Gastroesophageal sphincter (tissue), 4 donors: Measurements from ENCODE around the gene MAN2B2. TPM values are rescaled to one million over a fixed set of nuclear protein-coding genes. Genes with fewer than 3 reads are reported as not detected.

Source experiments
- ATAC-seq: fragments of 150-250 bp; one replicate; pipeline ENCODE4 v1.9.1; 2016; ENCODE audit warnings: mild to moderate bottlenecking, moderate library complexity
- H3K27ac ChIP-seq, 4 donors: fragments of 200-600 bp; sonication (generic) in 3 of 4; 1 replicate in 3 of 4; 2 replicates in 1 of 4; pipeline ENCODE4 v1.5.1; 2016 to 2019
- H3K27me3 ChIP-seq: fragments of 200-600 bp; sonication (generic); one replicate; pipeline ENCODE4 v1.5.1; 2019
- H3K36me3 ChIP-seq, 2 donors: fragments of 200-600 bp; sonication (generic); one replicate each; pipeline ENCODE4 v1.5.1; 2019; ENCODE audit warnings: control low read depth in 1 of 2
- H3K4me1 ChIP-seq, 3 donors: fragments of 200-600 bp; sonication (generic); 1 replicate in 2 of 3; 2 replicates in 1 of 3; pipeline ENCODE4 v1.5.1; 2016 to 2019; ENCODE audit warnings: control low read depth in 2 of 3
- H3K4me3 ChIP-seq, 2 donors: fragments of 200-600 bp; sonication (generic); one replicate each; pipeline ENCODE4 v1.5.1; 2019; ENCODE audit warnings: mild to moderate bottlenecking in 1 of 2, moderate library complexity in 1 of 2
- H3K9me3 ChIP-seq, 3 donors: fragments of 200-600 bp; sonication (generic); one replicate each; pipeline ENCODE4 v1.5.1; 2017 to 2019; ENCODE audit warnings: control low read depth in 2 of 3
- CTCF ChIP-seq, 4 experiments: fragments of 200-600 bp in 2 of 4; fragments of 450-650 bp in 2 of 4; sonication (generic) in 1 of 4; IDR thresholded peaks; one replicate each; pipeline ENCODE4 v1.5.1; 2017 to 2019; ENCODE audit warnings: antibody characterized with exemption in 4 of 4, mild to moderate bottlenecking in 2 of 4, moderate library complexity in 2 of 4
- EP300 ChIP-seq: sonication (generic); formaldehyde crosslinking; IDR thresholded peaks from one replicate; pipeline ENCODE4 v1.6.1; 2017; ENCODE audit warnings: antibody characterized with exemption, mild to moderate bottlenecking
- POLR2A ChIP-seq, 2 donors: fragments of 450-650 bp; IDR thresholded peaks; one replicate each; pipeline ENCODE4 v1.6.1; 2017; ENCODE audit warnings: antibody characterized with exemption in 2 of 2, mild to moderate bottlenecking in 2 of 2, moderate library complexity in 1 of 2
- POLR2AphosphoS5 ChIP-seq: sonication (generic); formaldehyde crosslinking; IDR thresholded peaks from one replicate; pipeline ENCODE4 v1.6.1; 2017; ENCODE audit warnings: antibody characterized with exemption
- WGBS, 2 donors: methylation state at CpG; one replicate each; pipeline ENCODE4 v1.1.5; 2018; ENCODE audit warnings: low coverage in 1 of 2; 5-methylcytosine and 5-hydroxymethylcytosine counted together
- total RNA-seq, 4 donors: library from RNA; depleted of rRNA; stranded (reverse); fragments of >200 nt; gene quantifications; one replicate each; pipeline ENCODE4 v1.1.0, GENCODE V29; 2016

MAN2B2 gene
- total RNA-seq, result 10 to 100 TPM; 20.3 to 39.3 (median 34.3) TPM

DNA sequence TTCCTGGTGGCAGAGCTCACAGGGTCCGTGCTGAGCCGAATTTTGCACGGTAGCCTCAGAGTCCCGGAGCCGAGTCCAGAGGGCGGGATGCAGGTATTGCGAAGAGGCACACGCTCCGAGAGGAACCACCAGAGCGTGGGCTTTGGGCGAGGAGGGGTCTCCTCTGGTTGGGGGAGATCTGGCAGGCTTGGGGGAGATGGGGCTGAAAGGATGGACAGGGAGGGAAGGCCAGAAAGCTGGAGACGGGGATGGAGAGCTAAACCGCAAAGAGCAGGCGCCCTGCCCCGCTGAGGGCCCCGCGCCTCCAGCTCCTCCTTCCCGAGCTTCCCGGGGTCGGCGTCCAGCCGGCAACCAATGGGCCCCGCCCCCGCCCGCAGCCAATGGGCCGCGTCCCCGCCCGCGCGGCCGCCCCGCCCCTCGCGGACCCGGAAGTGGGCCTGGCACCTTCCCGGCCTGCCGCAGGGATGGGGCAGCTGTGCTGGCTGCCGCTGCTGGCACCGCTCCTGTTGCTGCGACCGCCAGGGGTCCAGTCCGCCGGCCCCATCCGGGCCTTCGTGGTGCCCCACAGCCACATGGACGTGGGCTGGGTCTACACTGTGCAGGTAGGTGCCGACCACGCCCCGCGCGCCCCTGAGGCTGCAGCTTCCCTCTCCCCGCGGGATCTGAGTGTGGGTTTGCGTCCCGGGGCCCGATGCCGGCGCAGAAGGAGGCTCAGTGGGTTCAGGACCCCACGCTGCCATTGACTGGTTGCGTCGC, at the start of gene MAN2B2:
Gene MAN2B2, plus strand, starts transcription at position 443 of the 756 bp plus-strand sequence. Its CDS starts 22 bp downstream, at position 465.
- peaks cover 0 to 35% of the 10 kb centered on the region in 2 donors for H3K36me3 ChIP-seq
- TF ChIP-seq POLR2A (IDR thresholded peaks at IDR 0.05) (peak; percentile 48 to 69), POLR2AphosphoS5 (peak; percentile 63), EP300 (no peak), CTCF (IDR thresholded peaks at IDR 0.05) (peak in 1 of 4 experiments; percentile 15)
- peaks cover 0 to 27% (median 6%) of the 10 kb centered on the region in 3 donors for H3K4me1 ChIP-seq
- WGBS, 2 donors, result 0% methylated on average over 6 of the region's 62 CpGs; no CpG with 5 or more reads in 1 of the 2 donors
- no peaks in the 10 kb centered on the region for H3K27me3 ChIP-seq
- H3K9me3 ChIP-seq, result no peaks in the 10 kb centered on the region
- H3K4me3 ChIP-seq, result peak within 1 kb of the TSS; percentile 71 to 82
- ATAC-seq, result peak; percentile 98
- peak within 1 kb of the TSS; percentile 30 to 82 (median 78) for H3K27ac ChIP-seq

- no peak for TF ChIP-seq EP300
- TF ChIP-seq POLR2AphosphoS5, result no peak
- no peak for TF ChIP-seq POLR2A (IDR thresholded peaks at IDR 0.05)
- no peak for TF ChIP-seq CTCF (IDR thresholded peaks at IDR 0.05)
- Histone ChIP-seq H3K4me3 (no peak overlapping the region), H3K27ac (no peak overlapping the region), H3K27me3 (peaks cover 15% of the 10 kb centered on the region), H3K36me3 (no peaks in the 10 kb centered on the region), H3K9me3 (no peaks in the 10 kb centered on the region), H3K4me1 (no peaks in the 10 kb centered on the region)
- no peak for ATAC-seq
- 84 to 89% methylated on average over 3 to 5 of the region's 9 CpGs for WGBS, 2 donors
These were observed 49.5 kb upstream of the MAN2B2 start for GRCh38 chr4:6525474-6525873.

DNA sequence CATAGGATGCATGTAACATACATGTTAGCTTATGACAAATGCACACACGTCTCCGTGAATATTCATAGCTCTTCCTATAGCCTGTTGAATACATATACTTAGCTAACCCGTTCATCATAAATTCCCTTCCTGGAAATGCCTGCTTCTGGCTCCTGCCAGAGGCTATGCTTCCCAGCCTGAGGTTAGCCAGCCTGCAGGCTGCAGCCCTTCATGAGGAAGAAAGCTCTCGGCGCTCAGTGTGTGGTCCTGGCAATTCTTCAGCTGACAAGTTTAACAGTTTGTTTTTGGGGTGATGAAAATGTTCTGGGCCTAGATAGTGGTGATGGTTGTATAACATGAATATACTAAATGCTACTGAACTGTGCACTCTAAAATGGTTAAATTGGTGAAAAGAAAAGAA, 48.8 kb upstream of the MAN2B2 start:
- no peak for TF ChIP-seq EP300
- no peak for TF ChIP-seq CTCF (IDR thresholded peaks at IDR 0.05)
- no peak for TF ChIP-seq POLR2AphosphoS5
- TF ChIP-seq POLR2A (IDR thresholded peaks at IDR 0.05), result no peak
- Histone ChIP-seq H3K27ac (no peak overlapping the region), H3K27me3 (peaks cover 20% of the 10 kb centered on the region), H3K36me3 (no peaks in the 10 kb centered on the region), H3K4me3 (no peak overlapping the region), H3K9me3 (no peaks in the 10 kb centered on the region), H3K4me1 (no peaks in the 10 kb centered on the region)
- 43% methylated on average over 5 of the region's 5 CpGs; no CpG with 5 or more reads in 1 of the 2 donors for WGBS, 2 donors
- no peak for ATAC-seq

GRCh38 chr4:6526671-6527091, 48.3 kb upstream of the MAN2B2 start:
- H3K4me1 ChIP-seq, result no peaks in the 10 kb centered on the region
- no peaks in the 10 kb centered on the region for H3K9me3 ChIP-seq
- TF ChIP-seq POLR2A (IDR thresholded peaks at IDR 0.05) (no peak), CTCF (IDR thresholded peaks at IDR 0.05) (no peak), POLR2AphosphoS5 (no peak), EP300 (no peak)
- 31 to 54% methylated on average over 6 to 9 of the region's 9 CpGs for WGBS, 2 donors
- no peak overlapping the region for H3K4me3 ChIP-seq
- ATAC-seq, result no peak
- H3K27me3 ChIP-seq, result peaks cover 17% of the 10 kb centered on the region
- no peaks in the 10 kb centered on the region for H3K36me3 ChIP-seq
- no peak overlapping the region for H3K27ac ChIP-seq

GRCh38 chr4:6527259-6527658, 47.7 kb upstream of the MAN2B2 start:
- TF ChIP-seq POLR2A (IDR thresholded peaks at IDR 0.05), result no peak
- no peak for TF ChIP-seq POLR2AphosphoS5
- TF ChIP-seq EP300, result no peak
- TF ChIP-seq CTCF (IDR thresholded peaks at IDR 0.05), result no peak
- Histone ChIP-seq H3K4me3 (no peak overlapping the region), H3K27ac (no peak overlapping the region), H3K36me3 (no peaks in the 10 kb centered on the region), H3K9me3 (no peaks in the 10 kb centered on the region), H3K27me3 (peaks cover 18% of the 10 kb centered on the region), H3K4me1 (no peaks in the 10 kb centered on the region)
- no peak for ATAC-seq
- 85 to 89% methylated on average over 5 of the region's 8 CpGs for WGBS, 2 donors
